Measurements from ENCODE around the gene TIE1.
A peak's percentile ranks its signal among the peaks of the same experiment; 100 is the strongest.

Gene TIE1

GRCh38 chr1:43312663-43313515 lies 12.1 kb downstream of the TIE1 start:
- no peak for DNase-seq (ENCODE audit: low read depth)

DNA sequence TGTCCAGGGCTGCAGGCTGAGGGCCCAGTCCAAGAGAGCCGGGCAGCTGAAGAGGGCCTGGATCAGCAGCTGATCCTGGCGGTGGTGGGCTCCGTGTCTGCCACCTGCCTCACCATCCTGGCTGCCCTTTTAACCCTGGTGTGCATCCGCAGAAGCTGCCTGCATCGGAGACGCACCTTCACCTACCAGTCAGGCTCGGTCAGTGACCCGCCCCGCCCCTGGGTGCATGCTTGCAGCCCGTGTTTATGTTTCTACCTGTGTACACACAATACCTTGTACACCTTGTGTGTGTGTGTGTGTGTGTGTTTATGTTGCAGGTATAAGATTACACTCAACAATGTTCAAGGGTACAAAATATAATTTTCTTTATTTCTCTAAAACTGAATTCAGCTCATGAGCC lies 13.0 kb downstream of the TIE1 start:
- DNase-seq (ENCODE audit: low read depth) = no peak

DNA sequence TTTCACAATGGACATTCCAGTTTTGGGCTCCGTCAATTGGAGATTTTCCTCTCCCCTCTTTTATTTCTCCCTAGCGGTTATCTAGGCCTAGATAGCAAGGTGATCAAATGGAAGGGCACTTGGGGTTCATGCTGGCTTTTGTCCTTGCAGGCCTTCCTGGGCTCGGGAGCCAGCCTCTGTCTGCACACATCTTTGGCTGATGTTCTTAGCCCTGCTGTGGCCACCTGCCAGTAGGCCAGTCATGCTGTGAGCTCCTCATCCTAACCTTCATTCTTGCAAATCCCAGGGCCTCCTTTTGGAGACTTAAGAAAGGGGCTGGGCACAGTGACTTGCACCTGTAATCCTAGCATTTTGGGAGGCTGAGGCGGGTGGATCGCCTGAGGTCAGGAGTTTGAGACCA lies 13.5 kb downstream of the TIE1 start:
- DNase-seq (ENCODE audit: low read depth) = no peak

GRCh38 chr1:43315481-43315880 lies 14.7 kb downstream of the TIE1 start:
- no peak for DNase-seq (ENCODE audit: low read depth)

DNA sequence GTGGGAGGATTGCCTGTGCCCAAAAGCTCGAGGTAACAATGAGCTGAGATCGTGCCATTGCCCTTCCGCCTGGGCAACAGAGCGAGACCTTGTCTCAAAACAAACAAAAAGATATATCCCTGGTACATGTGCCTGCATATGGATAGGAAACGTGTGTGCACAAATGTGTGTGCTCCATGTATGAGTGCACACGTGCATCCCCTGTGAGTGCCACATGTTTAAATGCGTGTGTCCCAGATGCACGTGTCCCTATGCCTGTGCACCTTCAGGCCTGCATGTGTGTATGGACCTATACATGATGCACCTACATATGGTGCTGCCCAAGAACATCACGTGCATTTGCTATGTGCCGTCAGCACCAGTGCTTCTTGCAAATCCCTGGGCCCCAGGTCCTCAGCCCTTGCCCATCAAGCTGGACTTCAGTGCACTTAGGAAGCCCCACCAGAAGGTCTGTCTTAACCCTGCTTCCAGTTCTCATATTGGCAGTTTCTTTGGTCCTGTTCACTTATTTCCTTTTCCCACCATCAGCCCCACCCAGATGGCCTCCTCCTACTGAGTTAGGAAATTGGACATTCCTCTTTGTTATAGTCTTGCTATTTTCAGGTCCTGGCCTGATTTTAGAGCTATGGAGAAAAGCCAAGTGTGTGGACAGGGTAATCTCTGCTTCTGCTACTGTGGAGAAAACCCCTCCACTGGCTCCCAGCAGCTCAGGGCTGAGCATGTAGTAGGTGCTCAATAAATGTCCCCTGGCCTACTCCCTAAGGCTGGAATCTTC lies 15.4 kb downstream of the TIE1 start:
- no peak for DNase-seq (ENCODE audit: low read depth)

DNA sequence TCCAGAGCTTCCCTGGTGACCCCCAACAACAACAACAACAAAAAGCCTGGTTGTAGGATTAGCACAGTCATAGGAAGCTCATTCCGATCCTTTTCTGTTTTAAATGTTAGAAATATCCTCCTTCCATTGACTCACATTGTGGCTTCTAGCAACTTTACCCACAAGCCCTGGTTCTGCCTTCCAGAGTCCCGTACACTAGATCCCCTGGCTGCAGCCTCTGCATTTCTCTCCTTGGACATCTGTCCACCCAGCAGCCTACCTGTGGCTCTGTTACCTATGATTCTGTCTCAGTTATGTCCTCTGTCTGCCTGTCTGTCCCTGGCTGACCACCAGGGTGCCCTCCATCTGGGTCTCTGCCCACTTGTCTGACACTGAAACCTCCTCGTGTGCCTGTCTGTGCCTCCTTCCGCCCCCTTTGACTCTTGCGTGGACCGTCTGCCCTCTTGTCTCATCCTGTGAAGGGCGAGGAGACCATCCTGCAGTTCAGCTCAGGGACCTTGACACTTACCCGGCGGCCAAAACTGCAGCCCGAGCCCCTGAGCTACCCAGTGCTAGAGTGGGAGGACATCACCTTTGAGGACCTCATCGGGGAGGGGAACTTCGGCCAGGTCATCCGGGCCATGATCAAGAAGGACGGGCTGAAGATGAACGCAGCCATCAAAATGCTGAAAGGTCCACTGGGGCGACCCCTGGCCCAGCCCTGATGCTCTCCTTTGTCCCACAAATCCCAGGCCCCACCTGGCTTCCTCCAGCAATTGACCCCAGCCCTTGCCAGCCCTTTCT lies 16.1 kb downstream of the TIE1 start:
- no peak for DNase-seq (ENCODE audit: low read depth)

DNA sequence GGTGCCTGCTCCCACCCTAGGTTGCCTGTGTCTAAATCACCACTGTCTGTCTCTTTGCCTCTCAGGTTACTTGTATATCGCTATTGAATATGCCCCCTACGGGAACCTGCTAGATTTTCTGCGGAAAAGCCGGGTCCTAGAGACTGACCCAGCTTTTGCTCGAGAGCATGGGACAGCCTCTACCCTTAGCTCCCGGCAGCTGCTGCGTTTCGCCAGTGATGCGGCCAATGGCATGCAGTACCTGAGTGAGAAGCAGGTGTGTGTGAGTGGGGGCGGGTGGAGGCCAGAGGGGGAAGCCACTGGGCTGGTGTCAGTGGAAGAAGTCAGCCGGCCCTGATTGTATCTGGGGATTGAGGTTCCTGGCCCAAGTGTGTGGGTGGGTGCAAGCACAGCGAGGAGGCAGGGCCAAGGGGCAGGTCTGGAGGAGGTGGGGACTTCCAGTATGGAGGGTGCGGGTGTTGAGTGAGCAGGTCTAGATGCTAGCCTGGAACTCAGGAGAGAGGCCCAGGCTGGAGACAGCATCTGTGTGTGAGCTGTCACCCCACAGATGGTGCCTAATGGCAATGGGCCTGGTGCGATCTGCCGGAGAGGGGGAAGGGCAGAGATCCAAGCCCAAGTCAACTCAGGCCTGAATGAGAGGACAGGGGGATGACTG lies 17.2 kb downstream of the TIE1 start:
- no peak for DNase-seq (ENCODE audit: low read depth)

- DNase-seq (ENCODE audit: low read depth) = no peak
Measured at GRCh38 chr1:43318831-43319230, 18.0 kb downstream of the TIE1 start.

DNA sequence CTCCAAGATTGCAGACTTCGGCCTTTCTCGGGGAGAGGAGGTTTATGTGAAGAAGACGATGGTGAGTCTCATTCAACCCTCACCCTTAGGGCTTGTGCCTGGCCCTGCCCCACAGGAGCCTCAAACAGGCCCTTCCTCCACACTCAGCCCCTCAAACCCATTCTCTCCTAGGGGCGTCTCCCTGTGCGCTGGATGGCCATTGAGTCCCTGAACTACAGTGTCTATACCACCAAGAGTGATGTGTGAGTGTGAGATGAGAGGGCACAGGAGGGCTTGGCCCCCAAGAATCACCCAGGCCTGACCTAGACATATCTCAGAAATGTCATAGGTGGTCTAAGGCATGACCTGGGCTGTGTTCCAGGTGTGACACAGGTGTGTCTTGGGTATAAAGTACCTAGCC lies 18.5 kb downstream of the TIE1 start:
- no peak for DNase-seq (ENCODE audit: low read depth)

DNA sequence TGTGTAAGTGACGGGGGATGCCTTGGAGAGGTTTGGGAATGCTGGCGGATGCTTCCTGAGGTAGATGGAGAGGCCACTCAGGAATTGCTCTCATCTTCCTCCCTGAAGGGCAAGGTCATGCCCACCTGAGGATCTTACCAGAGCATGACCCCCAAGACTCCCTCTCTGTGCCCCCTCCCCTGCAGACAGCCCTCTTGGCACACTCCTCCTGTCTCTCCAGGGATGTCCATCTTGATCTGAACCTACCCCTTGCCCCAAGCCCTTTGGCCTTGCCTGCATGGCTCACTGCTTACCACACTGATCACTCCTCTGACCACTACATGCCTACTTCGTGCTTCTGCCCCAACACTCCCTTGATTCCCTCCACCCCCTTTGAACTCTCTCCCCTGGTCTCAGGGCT lies 19.0 kb downstream of the TIE1 start:
- DNase-seq (ENCODE audit: low read depth) = no peak

DNA sequence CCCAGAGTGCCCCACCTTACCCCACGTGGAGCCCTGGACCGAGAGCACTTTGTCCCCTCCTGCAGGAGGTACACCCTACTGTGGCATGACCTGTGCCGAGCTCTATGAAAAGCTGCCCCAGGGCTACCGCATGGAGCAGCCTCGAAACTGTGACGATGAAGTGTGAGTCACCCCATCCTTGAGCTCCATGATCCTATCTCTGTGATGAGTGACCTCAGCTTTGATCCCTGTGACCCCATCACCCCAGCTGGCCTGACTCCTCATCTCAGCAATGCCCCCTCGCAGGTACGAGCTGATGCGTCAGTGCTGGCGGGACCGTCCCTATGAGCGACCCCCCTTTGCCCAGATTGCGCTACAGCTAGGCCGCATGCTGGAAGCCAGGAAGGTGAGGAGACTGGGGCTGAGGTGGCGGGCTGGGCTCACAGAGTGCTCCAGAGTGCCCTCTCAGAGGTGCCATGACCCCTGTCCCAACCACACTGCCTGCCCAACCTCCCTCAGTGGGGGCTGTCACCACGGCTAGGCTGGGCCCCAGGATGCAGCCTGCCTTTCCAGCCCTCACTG lies 20.6 kb downstream of the TIE1 start:
- DNase-seq (ENCODE audit: low read depth) = no peak

DNA sequence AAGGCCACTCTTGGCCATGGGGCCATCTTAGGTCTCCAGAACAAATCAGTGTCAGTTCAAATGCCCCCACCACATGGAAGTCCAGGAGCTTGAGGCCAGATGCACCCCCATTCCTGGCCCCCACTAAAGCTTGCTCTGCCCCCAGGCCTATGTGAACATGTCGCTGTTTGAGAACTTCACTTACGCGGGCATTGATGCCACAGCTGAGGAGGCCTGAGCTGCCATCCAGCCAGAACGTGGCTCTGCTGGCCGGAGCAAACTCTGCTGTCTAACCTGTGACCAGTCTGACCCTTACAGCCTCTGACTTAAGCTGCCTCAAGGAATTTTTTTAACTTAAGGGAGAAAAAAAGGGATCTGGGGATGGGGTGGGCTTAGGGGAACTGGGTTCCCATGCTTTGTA lies 21.7 kb downstream of the TIE1 start:
- DNase-seq (ENCODE audit: low read depth) = no peak

DNA sequence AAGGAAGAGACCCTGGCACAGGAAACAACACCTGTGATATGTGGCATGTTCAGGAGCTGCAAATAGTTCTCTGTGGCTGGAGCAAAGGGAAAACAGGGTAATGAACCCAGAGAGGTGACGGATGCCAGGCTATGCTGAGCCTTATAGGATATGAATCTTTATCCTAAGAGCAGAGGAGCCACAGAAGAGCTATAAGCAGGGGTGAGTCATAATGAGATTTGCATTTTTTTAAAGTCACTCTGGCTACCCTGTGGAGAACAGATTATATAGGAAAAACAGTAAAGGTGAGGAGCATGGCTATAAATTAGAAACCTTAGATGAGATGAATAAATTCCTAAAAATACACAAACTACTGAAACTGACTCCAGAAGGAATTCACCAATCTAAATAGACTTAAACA lies 24.0 kb downstream of the TIE1 start:
- DNase-seq (ENCODE audit: low read depth) = no peak

DNA sequence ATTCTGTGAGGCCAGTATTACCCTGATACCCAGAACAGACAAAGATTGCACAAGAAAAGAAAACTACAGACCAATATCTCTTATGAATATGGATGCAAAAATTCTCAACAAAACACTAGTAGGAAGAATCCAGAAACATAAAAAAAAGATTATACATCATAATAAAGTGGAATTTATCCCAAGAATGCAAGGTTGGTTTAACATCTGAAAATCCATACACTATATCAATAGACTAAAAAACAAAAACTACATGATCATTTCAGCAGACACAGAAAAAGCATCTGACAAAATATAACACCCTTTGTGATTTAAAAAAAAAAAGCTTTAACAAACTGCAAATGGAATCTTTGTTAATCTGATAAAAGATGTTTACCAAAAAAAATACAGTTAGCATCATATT lies 24.6 kb downstream of the TIE1 start:
- no peak for DNase-seq (ENCODE audit: low read depth)

- no peak for DNase-seq (ENCODE audit: low read depth)
Measured at GRCh38 chr1:43327549-43328292, 26.9 kb downstream of the TIE1 start.

GRCh38 chr1:43329995-43330751 lies 29.4 kb downstream of the TIE1 start:
- DNase-seq (ENCODE audit: low read depth) = peak; percentile 13

DNA sequence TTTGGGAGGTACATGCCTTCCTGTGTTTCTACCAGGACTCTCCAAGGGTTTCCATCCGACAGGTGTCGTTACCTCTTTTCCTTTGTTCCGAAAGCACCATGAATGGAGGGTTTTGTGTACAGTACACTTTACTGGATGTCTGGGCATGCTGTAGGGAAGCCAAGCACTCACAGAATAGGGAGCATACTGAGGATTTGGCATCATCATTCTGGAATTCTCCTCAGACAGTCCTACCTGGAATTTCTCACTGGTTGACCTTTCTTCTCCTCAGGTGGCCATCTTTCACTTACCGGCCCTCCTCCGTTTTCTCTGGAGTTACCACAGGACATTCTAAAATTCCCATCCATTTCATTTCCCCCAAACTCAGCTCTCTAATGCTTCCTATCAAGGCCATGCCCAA lies 30.9 kb downstream of the TIE1 start:
- no peak for DNase-seq (ENCODE audit: low read depth)

GRCh38 chr1:43334453-43335205 lies 33.8 kb downstream of the TIE1 start:
- DNase-seq (ENCODE audit: low read depth) = no peak

DNA sequence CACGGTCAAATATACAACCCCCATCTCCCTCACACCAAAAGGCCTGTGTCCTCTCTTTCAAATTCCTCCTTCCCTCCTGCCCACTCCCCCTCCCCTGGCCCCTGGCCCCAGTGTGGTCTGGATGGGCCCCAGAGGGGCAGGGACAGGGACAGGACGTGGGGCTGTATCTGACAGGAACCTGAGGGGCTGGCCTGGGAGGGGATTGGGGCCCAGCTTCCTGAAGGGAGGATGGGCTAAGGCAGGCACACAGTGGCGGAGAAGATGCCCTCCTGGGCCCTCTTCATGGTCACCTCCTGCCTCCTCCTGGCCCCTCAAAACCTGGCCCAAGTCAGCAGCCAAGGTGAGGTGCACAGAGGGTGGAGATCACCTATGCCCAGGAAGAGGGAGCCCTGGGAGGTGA lies 36.8 kb downstream of the TIE1 start, which contains the start of gene MPL:
TSS of gene MPL (plus strand) at position 231 of the 400 bp plus-strand sequence. CDS start at position 262, 31 bp downstream.
- DNase-seq (ENCODE audit: low read depth) = no peak
